KBM-7 (cell line): ENCODE data around the gene HEPACAM.

Experiments used
- DNase-seq: peaks from one replicate; pipeline ENCODE4 v3.0.0-alpha.2; 2015
- in situ Hi-C: fragments of 300-500 bp; cut with MboI; formaldehyde crosslinking; loops from 2 replicates; pipeline ENCODE4 v1.14.3; 2020; ENCODE audit warnings: low sequenced_read_pairs, low pct_unique_long_range_greater_than_20kb, mixed read lengths

HEPACAM gene

GRCh38 chr11:124889191-124890091 is 46.4 kb downstream of the HEPACAM start:
- no peak for DNase-seq
- in situ Hi-C loops, result no loop called here

- DNase-seq, result no peak
- in situ Hi-C loops, result no loop called here
Observed at GRCh38 chr11:124887667-124888013, 48.2 kb downstream of the HEPACAM start.

- no peak for DNase-seq
- in situ Hi-C loops, result no loop called here
Observed at GRCh38 chr11:124886978-124887666, 48.7 kb downstream of the HEPACAM start.

GRCh38 chr11:124886476-124886875 is 49.4 kb downstream of the HEPACAM start:
- DNase-seq, result no peak
- in situ Hi-C loops, result no loop called here

GRCh38 chr11:124884869-124885479 is 50.9 kb downstream of the HEPACAM start:
- DNase-seq, result no peak
- in situ Hi-C loops, result no loop called here

GRCh38 chr11:124884340-124884739 is 51.5 kb downstream of the HEPACAM start:
- in situ Hi-C loops, result no loop called here
- DNase-seq, result no peak

- no peak for DNase-seq
- in situ Hi-C loops, result no loop called here
Observed at GRCh38 chr11:124882339-124883071, 53.3 kb downstream of the HEPACAM start.

GRCh38 chr11:124880958-124881357 is 54.9 kb downstream of the HEPACAM start:
- in situ Hi-C loops, result no loop called here
- DNase-seq, result no peak

- no peak for DNase-seq
- in situ Hi-C loops, result no loop called here
Observed at GRCh38 chr11:124880290-124880611, 55.6 kb downstream of the HEPACAM start.

- no peak for DNase-seq
- in situ Hi-C loops, result no loop called here
Observed at GRCh38 chr11:124879493-124880289, 56.2 kb downstream of the HEPACAM start.

GRCh38 chr11:124878759-124879492 is 56.9 kb downstream of the HEPACAM start:
- in situ Hi-C loops, result no loop called here
- no peak for DNase-seq

- no peak for DNase-seq
- in situ Hi-C loops, result no loop called here
Observed at GRCh38 chr11:124877910-124878758, 57.7 kb downstream of the HEPACAM start.

GRCh38 chr11:124877631-124877909 is 58.3 kb downstream of the HEPACAM start:
- in situ Hi-C loops, result no loop called here

GRCh38 chr11:124876818-124877630 is 58.8 kb downstream of the HEPACAM start:
- no peak for DNase-seq
- in situ Hi-C loops, result no loop called here

More at GRCh38 chr11:124877631-124877909, 58.3 kb downstream of the HEPACAM start:
- no peak for DNase-seq

GRCh38 chr11:124875943-124876817 is 59.7 kb downstream of the HEPACAM start:
- DNase-seq, result peak; percentile 91
- in situ Hi-C loops, result no loop called here

- in situ Hi-C loops, result no loop called here
- DNase-seq, result no peak
Observed at GRCh38 chr11:124875401-124875800, 60.4 kb downstream of the HEPACAM start.
